ENCODE measurements around the gene PAX9.

The PAX9 gene

DNA sequence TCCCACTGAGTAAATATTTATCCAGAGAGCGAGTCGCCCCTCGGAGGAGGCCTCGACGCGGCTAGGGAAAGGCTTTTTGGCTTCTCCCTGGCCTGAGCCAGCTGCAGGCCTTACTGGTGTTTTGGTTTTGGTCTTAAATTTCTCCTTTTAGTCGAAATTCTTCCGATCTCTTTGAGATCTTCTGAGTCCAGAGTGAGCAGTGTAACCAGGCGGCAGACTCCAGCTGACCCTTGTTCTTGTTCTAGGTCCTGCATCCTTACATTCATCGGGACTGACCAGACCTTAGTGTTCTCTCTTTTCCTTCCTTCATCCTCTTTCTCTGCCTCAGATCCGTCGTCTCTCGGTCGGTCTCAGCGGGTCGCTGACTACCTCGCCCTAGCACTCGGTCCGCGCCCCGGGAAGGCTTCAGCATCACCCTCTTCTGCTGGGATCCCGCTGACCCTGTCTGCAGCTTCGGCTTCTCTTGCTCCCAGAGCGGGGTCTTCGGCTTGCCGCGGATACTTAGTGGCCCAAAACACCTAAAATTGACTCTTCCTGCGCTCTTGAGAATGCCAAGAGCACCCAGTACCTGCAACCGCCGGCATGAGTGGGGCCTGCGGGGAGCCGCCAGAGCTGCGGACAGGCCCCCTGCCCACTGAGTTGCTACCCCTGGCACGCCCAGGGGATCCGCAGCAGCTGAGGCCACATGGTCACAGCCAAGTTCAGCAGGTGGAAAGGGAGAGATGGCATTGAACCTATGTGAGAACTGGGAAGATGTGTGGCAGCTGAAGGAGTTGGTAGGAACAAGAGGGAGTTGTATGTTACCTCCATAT, 2.4 kb upstream of the PAX9 start:
- peaks cover 20 to 38% (median 29%) of the 10 kb centered on the region in 10 experiments for H3K4me1 ChIP-seq
- no peak overlapping the region for H3K27ac ChIP-seq
- peak overlapping the region; percentile 59 to 79 (median 68); a peak in 18 of 22 replicates for H3K4me2 ChIP-seq
- peaks cover 0 to 8% (median 3%) of the 10 kb centered on the region in 11 experiments; a peak in 4 of 22 replicates for H4K20me1 ChIP-seq
- peaks cover 67 to 86% (median 77%) of the 10 kb centered on the region in 11 experiments for H3K27me3 ChIP-seq
- TF ChIP-seq Cebpa-rat (IDR thresholded peaks at IDR 0.05) = no peak
- H3K9ac ChIP-seq = no peak overlapping the region
- no peak overlapping the region for H3K4me3 ChIP-seq
- H3K9me3 ChIP-seq (replicated peaks in 1 of 11) = peaks cover 61 to 80% (median 69%) of the 10 kb centered on the region in 11 experiments
- no peaks in the 10 kb centered on the region for H3K36me3 ChIP-seq

DNA sequence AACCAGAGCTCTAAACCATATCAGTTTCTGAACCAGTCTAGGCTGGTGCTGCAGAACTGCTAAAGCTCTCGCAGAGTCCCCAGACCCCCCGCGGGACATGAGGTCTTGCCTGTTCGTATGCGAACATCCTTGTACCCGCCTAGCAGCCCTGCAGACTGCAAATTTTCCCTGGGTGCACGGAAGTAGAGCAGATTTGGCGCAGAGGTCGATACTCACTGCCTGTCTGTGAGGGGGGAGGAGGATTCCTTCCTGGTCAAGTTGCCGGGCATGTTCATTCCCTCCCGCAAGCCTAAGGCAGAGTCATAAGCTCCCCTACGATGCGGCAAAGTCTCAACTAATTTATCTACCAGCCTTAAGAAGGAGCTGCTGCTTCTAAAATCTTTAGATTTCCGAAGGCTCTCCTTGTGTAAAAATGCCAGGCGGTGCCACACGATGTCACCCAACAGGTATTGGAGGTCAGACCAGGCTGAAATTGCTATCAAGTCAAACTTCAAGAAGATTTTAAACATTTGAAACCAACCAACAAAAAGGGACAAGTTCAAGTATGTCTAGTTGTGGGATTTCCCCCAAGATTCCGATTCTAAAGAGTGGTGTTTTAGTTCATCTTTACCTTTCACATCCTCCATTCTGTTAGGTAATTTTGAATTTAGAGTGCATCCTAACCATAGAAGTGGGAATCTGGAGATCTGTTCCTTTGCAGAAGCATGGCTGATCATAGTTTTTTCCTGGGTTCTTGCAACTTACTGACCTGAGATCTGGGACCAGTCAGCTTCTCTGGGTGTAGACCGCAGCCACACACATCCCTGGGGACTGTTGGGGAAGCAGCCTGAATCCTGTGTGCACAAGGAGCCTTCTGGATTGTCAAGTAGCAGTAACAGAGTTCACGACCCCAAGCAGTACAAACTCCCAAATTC, 1.6 kb upstream of the PAX9 start:
- Histone ChIP-seq H3K4me2 (peak overlapping the region; percentile 59 to 79 (median 68); a peak in 21 of 22 replicates), H3K27me3 (peaks cover 64 to 78% (median 68%) of the 10 kb centered on the region in 11 experiments), H3K4me1 (peaks cover 20 to 41% (median 32%) of the 10 kb centered on the region in 10 experiments), H3K9ac (no peak overlapping the region), H3K4me3 (0 out of 20 replicates have a peak overlapping the region, but pooled peaks of 1 of the 10 experiments have one; percentile 44), H3K36me3 (no peaks in the 10 kb centered on the region), H3K27ac (no peak overlapping the region), H4K20me1 (peaks cover 0 to 8% (median 3%) of the 10 kb centered on the region in 11 experiments; a peak in 4 of 22 replicates), H3K9me3 (replicated peaks in 1 of 11) (peaks cover 52 to 72% (median 61%) of the 10 kb centered on the region in 11 experiments)
- no peak for TF ChIP-seq Cebpa-rat (IDR thresholded peaks at IDR 0.05)

DNA sequence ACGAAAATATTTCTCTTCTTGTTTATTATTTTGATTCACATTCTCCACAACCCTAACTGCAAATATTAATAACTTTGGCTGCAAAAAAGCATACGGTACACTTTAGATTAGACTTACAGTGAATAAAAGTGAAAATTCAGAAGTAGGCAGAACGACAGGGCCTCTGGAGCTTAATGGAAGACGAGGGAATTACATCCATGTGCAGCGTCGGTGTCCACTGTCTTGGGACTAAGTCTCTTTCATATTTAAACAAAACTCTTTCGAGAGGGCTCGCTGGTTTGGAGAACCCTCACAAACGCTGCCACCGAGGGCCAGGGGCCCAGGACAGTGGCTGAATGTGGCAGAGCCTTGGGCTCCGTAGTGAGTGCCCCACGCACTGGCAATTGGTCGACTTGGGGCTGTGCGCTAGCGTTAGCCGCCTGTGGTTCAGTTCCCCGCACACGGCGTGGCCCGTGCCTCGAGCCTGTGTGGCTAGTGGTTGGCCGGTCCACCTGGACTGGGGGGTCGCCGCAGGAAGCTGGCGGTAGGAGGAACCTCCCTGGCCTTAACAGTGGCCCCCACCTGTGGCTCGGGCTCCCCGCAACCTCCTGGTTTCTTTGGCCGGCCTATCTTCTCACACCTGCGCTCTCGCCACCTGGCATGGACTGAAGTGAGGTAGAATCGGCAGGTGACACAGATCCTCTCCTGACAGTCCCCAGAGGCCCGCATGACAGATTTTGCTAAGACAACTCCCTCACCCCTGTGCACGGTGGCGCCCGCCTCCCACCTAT, 739 bp upstream of the PAX9 start:
- TF ChIP-seq Cebpa-rat (IDR thresholded peaks at IDR 0.05) = no peak
- peaks cover 44 to 65% (median 54%) of the 10 kb centered on the region in 11 experiments for H3K9me3 ChIP-seq (replicated peaks in 1 of 11)
- H3K36me3 ChIP-seq = no peaks in the 10 kb centered on the region
- H3K27me3 ChIP-seq = peaks cover 56 to 69% (median 60%) of the 10 kb centered on the region in 11 experiments
- H3K4me1 ChIP-seq = peaks cover 20 to 41% (median 32%) of the 10 kb centered on the region in 10 experiments
- no peak overlapping the region for H3K9ac ChIP-seq
- no peak overlapping the region for H3K27ac ChIP-seq
- peak overlapping the region in 9 of 10 experiments; percentile 9 to 62 (median 44); a peak in 14 of 20 replicates for H3K4me3 ChIP-seq
- peak overlapping the region; percentile 59 to 79 (median 68) for H3K4me2 ChIP-seq
- peaks cover 0 to 8% (median 3%) of the 10 kb centered on the region in 11 experiments; a peak in 4 of 22 replicates for H4K20me1 ChIP-seq

GRCh38 chr14:36662258-36662542, 540 bp downstream of the PAX9 start:
- Histone ChIP-seq H3K4me1 (peaks cover 20 to 41% (median 31%) of the 10 kb centered on the region in 10 experiments), H4K20me1 (peaks cover 0 to 8% (median 3%) of the 10 kb centered on the region in 11 experiments; a peak in 4 of 22 replicates), H3K4me3 (peak overlapping the region in 1 of 10 experiments; percentile 46; a peak in 1 of 20 replicates), H3K27ac (no peak overlapping the region), H3K27me3 (peaks cover 43 to 56% (median 47%) of the 10 kb centered on the region in 11 experiments), H3K4me2 (peak overlapping the region in 2 of 11 experiments; percentile 42 to 43; a peak in 2 of 22 replicates), H3K9me3 (replicated peaks in 1 of 11) (peaks cover 34 to 63% (median 54%) of the 10 kb centered on the region in 11 experiments), H3K36me3 (peaks cover 0 to 4% (median 0%) of the 10 kb centered on the region in 11 experiments; a peak in 1 of 22 replicates), H3K9ac (no peak overlapping the region)
- no peak for TF ChIP-seq Cebpa-rat (IDR thresholded peaks at IDR 0.05)

GRCh38 chr14:36662543-36663403, 1.1 kb downstream of the PAX9 start:
- Histone ChIP-seq H3K27ac (no peak overlapping the region), H3K9ac (no peak overlapping the region), H3K27me3 (peaks cover 38 to 51% (median 41%) of the 10 kb centered on the region in 11 experiments), H3K4me3 (no peak overlapping the region), H3K36me3 (peaks cover 0 to 4% (median 0%) of the 10 kb centered on the region in 11 experiments; a peak in 1 of 22 replicates), H3K9me3 (replicated peaks in 1 of 11) (peaks cover 28 to 58% (median 48%) of the 10 kb centered on the region in 11 experiments), H3K4me2 (peak overlapping the region in 2 of 11 experiments; percentile 42 to 43; a peak in 2 of 22 replicates), H4K20me1 (peaks cover 0 to 8% (median 2%) of the 10 kb centered on the region in 11 experiments; a peak in 4 of 22 replicates), H3K4me1 (peaks cover 20 to 46% (median 31%) of the 10 kb centered on the region in 10 experiments)
- TF ChIP-seq Cebpa-rat (IDR thresholded peaks at IDR 0.05) = no peak

DNA sequence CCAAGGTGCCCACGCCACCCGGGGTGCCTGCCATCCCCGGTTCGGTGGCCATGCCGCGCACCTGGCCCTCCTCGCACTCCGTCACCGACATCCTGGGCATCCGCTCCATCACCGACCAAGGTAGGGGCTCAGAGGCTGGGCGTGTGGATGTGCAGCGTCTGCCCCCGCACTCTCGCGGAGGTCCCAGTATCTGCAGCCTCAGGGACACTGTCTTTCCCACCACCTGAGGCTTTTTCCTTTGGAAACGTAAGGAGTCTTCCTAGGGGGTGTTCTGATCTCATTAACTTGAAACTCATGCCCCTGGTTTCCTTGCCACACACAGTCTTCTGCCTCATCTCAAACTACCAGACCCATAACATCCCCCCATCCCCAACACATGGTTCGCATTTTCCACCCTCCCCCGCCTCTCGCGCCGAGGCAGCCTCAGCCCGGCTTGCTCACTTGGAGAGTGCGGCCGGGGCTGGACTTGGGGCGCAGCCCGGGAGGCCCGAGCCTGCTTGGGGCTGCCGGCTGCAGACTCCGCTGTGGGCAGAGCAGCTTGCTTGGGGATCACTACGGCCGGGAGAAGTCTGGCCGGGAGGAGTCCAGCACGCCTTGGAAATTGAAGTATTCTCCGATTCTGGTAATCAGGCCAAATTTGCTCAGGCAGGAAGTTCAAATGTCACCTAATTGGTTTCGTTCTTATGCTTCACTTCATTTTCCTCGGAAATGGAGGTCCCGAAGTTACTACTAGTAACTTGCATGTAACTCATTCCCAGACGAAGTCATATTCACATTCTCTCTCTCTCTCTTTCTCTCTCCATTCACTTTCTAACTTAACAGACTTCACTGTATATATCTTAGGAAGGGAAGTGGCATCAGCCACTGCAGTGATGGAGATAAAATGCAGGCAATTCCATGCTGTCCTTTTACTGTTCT, 2.0 kb downstream of the PAX9 start:
- Histone ChIP-seq H3K4me3 (no peak overlapping the region), H3K9ac (no peak overlapping the region), H3K36me3 (peaks cover 0 to 4% (median 0%) of the 10 kb centered on the region in 11 experiments; a peak in 1 of 22 replicates), H3K27me3 (peaks cover 29 to 42% (median 32%) of the 10 kb centered on the region in 11 experiments), H3K27ac (no peak overlapping the region), H3K4me2 (peak overlapping the region; percentile 0 to 69 (median 20); a peak in 15 of 22 replicates), H3K4me1 (peaks cover 20 to 54% (median 31%) of the 10 kb centered on the region in 10 experiments), H3K9me3 (replicated peaks in 1 of 11) (peaks cover 19 to 49% (median 40%) of the 10 kb centered on the region in 11 experiments), H4K20me1 (peaks cover 0 to 8% (median 0%) of the 10 kb centered on the region in 11 experiments; a peak in 4 of 22 replicates)
- no peak for TF ChIP-seq Cebpa-rat (IDR thresholded peaks at IDR 0.05)
